ENCODE measurements around the gene VPS52.

VPS52 gene, protein sequence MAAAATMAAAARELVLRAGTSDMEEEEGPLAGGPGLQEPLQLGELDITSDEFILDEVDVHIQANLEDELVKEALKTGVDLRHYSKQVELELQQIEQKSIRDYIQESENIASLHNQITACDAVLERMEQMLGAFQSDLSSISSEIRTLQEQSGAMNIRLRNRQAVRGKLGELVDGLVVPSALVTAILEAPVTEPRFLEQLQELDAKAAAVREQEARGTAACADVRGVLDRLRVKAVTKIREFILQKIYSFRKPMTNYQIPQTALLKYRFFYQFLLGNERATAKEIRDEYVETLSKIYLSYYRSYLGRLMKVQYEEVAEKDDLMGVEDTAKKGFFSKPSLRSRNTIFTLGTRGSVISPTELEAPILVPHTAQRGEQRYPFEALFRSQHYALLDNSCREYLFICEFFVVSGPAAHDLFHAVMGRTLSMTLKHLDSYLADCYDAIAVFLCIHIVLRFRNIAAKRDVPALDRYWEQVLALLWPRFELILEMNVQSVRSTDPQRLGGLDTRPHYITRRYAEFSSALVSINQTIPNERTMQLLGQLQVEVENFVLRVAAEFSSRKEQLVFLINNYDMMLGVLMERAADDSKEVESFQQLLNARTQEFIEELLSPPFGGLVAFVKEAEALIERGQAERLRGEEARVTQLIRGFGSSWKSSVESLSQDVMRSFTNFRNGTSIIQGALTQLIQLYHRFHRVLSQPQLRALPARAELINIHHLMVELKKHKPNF

DNA sequence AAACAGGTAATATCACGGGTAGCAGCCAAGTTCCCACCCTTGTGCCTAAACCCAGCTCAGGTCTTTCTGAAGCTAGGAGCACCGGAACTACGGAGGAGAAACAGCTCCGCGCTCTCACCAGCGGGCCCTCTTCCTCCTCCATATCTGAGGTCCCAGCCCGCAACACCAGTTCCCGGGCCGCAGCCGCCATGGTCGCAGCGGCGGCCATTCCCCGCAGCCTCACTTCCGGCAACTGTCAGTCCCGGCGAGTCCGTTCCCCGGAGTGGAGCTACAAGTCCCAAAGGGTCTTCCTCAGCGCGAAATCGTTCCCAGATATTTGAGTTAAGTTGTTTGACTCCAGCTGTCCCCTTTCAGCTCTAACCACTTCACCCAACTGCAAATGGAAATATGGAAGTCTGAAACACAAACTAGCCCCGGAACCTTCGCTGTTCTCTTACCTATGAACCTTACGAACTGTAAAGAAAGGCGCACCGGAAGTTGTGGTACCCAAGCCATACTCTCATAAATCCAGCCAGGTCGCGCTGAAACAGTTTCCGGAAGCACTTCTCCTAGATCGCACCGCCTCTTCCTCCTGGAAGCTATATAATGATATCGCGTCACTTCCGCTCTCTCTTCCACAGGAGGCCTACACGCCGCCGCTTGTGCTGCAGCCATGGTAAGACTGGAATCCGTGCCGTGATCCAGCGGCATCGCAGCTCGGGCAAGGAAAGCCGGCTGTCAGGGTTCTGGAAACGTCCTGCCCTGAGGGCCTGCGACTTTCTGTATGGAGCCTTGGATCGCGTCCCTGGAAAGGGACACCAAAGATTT lies at the start of gene VPS52, which contains the start of gene RPS18:
TSS of gene VPS52 (minus strand) at position 409 of the 807 bp plus-strand sequence. CDS start at position 208, 201 bp downstream.
TSS of gene RPS18 (plus strand) at position 608 of the 807 bp plus-strand sequence. CDS start at position 653, 45 bp downstream.
- peak within 1 kb of the TSS; percentile 90 for H3K27ac ChIP-seq
- peak; percentile 98 for DNase-seq (ENCODE audit: low read depth, low spot score)

GRCh38 chr6:33321227-33321626 lies 49.6 kb upstream of the VPS52 start:
- peak overlapping the region; percentile 82 for H3K27ac ChIP-seq
- no peak for DNase-seq (ENCODE audit: low read depth, low spot score)

GRCh38 chr6:33320315-33321181 lies 48.9 kb upstream of the VPS52 start:
- H3K27ac ChIP-seq = peak overlapping the region; percentile 82
- DNase-seq (ENCODE audit: low read depth, low spot score) = no peak

GRCh38 chr6:33319939-33320314 lies 48.3 kb upstream of the VPS52 start:
- H3K27ac ChIP-seq = peak overlapping the region; percentile 82
- DNase-seq (ENCODE audit: low read depth, low spot score) = no peak

DNA sequence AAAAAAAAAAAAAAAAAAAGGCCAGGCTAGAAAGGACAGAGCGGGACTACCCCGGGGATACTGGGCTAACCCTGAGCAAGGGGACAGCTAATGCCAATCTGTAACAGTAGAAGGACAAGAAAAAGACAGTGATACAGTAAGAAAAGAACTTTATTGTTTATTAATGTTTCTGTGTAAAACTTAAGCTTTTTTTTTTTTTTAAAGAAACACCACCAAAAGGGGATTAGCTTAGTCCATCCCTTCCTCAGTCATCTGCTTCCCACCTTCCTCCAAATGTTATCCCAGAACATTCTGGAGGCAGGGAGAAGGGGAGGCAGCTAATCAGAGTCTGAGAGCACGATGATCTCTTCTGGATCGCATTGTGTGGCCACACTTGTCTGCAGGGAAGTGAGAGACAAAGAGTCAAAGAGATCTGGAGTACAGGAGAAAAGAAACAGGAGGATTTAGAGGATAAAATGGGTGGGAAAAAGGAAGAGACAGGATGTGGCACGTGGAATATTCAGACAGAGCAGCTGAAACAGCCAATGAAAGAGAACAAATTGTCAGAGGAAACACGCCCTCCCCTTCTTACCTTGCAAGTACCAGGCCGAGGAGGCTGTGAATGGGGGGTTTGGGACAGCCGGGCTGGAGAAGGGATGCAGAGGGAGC lies 46.9 kb upstream of the VPS52 start:
- H3K27ac ChIP-seq = peak overlapping the region; percentile 75
- no peak for DNase-seq (ENCODE audit: low read depth, low spot score)

- H3K27ac ChIP-seq = peak within 1 kb of the TSS; percentile 75
- peak; percentile 92 for DNase-seq (ENCODE audit: low read depth, low spot score)
These were observed 46.2 kb upstream of the VPS52 start, which contains the start of gene ZBTB22 for GRCh38 chr6:33317669-33318425. Gene ZBTB22 (minus strand): TSS chr6:33317744. CDS start chr6:33316916, 828 bp downstream.

DNA sequence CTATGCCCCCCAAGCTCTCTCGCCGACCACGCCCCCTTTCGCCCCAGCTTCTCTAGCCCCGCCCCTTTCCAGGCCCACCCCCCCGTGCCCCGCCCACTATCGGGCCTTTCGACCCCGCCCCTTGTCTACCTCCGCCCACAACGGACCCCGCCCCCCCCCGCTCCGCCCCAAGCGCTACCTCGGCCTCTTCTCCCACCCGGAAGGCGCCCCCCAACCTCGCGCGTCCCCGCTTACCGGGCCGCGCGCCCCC lies 45.7 kb upstream of the VPS52 start:
- H3K27ac ChIP-seq = peak overlapping the region; percentile 75
- DNase-seq (ENCODE audit: low read depth, low spot score) = no peak

GRCh38 chr6:33316603-33317418 lies 45.1 kb upstream of the VPS52 start:
- H3K27ac ChIP-seq = peak overlapping the region; percentile 75
- no peak for DNase-seq (ENCODE audit: low read depth, low spot score)

- no peak overlapping the region for H3K27ac ChIP-seq
- no peak for DNase-seq (ENCODE audit: low read depth, low spot score)
These were observed 44.3 kb upstream of the VPS52 start for GRCh38 chr6:33315793-33316602.

- H3K27ac ChIP-seq = peak overlapping the region; percentile 89
- no peak for DNase-seq (ENCODE audit: low read depth, low spot score)
These were observed 43.5 kb upstream of the VPS52 start for GRCh38 chr6:33314943-33315792.

- H3K27ac ChIP-seq = peak overlapping the region; percentile 89
- no peak for DNase-seq (ENCODE audit: low read depth, low spot score)
These were observed 42.9 kb upstream of the VPS52 start for GRCh38 chr6:33314515-33314942.

DNA sequence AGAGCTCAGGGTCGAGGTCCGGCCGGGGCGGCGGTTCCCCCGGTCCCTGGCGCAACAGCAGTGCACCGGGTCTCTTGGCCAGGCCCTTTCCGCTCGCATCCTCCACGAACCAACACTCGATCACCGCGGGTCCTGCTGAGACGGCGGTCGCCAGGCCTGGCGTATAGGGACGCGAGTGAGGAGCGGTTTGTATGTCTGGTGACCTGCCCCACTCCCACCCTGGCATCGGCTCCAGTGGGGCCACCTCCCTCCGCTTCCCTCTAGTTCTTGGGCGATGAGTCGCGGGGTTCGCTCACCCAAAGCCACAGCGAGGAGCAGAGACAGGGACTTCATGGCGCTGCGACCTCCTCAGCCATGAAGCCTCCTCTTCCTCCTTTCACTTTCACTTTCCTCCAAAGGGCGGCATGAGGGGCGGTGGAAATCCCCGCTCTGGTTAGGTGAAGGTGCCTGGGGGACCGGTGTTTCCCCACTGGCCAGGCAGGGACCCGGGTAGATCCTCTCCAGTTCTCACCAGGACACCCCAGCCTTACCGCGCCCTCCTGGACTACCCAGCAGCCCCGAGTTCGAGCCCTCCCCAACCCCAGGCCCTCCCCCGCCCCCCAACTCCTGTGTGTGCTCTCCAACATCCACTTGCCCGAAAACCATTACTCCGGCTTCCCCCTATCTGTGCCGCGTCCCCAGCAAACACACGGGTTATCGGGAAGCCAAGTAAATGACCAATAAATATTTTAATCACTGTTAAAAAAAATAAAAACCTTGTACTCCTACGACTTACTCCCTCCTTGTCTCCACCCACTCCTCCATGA lies 42.2 kb upstream of the VPS52 start, which contains the start of gene TAPBP:
TSS of gene TAPBP (minus strand) at position 370 of the 806 bp plus-strand sequence. CDS start at position 333, 37 bp downstream.
- peak within 1 kb of the TSS; percentile 89 for H3K27ac ChIP-seq
- no peak for DNase-seq (ENCODE audit: low read depth, low spot score)

DNA sequence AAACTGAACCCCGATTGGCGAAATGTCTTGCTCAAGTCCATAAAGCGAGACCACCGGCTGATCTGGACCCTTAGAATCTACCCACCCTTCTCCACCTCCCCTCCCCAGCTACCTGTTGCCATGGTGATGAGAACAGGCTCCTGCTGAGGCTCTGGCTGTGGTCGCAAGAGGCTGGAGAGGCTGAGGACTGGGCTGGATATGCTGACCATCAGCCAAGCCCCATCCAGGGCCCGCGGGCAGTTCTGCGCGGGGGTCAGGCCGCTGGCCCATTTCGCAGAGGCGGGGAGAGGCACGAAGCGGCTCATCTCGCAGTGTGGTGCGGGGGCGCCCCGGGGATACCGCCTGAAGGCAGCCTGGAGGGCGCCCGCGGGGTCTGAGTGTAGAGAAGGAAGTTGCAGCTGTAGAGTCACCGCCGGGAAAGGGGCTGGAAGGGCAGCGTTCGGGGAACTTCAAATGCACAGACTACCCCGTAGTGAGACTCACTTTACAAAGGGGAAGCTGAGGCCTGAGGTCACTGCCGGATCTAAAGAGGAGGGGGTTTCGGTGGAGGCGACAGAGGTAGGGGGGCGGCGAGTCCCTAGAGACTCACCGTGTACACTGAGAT lies 41.5 kb upstream of the VPS52 start:
- DNase-seq (ENCODE audit: low read depth, low spot score) = no peak
- H3K27ac ChIP-seq = peak overlapping the region; percentile 89

DNA sequence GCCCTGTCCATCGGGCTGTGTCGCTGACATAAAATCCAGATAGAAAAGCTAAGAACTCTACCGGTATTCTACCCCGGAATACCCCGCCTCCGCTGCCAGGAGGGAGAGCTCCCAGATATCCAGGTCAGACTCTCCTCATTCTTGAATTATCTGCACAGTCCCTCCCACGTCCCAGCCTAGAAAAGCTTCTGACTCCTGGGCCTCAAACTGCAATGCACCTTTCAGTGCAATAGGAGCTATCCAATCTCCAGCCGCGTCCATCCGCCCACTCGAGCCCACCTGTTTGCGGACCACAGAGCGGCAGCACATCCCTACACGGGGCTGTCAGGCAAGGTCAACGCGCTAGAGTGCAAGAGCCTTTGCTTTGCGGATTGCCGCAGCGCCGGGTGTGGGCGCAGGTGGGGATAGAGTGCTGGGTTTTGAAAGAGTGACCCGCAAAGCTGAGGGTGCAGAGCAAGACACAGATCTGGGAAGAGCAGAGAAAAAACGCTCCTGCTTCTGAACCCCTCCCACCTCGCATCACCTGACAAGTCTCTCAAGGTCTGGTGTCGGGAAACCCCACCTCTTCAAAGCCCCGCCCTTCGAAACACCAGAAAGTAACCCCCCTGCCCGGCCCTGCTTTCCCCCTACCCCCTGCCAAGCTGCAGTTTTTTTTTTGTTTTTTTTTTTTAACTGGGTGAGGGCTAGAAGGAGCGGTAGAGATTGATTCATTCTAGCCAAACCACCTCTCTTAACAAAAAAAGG lies 40.9 kb upstream of the VPS52 start:
- DNase-seq (ENCODE audit: low read depth, low spot score) = no peak
- peak overlapping the region; percentile 89 for H3K27ac ChIP-seq

Data from epithelial cell of prostate (primary cell).